Prostate gland (tissue), 2 donors: Measurements from ENCODE around the gene ATP6V0A4.
"Not testable (repeated sequence)": the region's sequence is repeated elsewhere in the genome, so short reads cannot be mapped to it uniquely, and the experiment has no call there.

Experiments
- POLR2A ChIP-seq: fragments of 450-650 bp; IDR thresholded peaks from one replicate; pipeline ENCODE4 v1.6.1; 2016; ENCODE audit warnings: antibody characterized with exemption, mild to moderate bottlenecking
- POLR2AphosphoS5 ChIP-seq: sonication (generic); formaldehyde crosslinking; IDR thresholded peaks from one replicate; pipeline ENCODE4 v1.6.1; 2017; ENCODE audit warnings: antibody characterized with exemption
- TF ChIP-seq, protein P1 (sequence below), 4 experiments: fragments of 200-600 bp in 2 of 4; fragments of 450-650 bp in 2 of 4; sonication (generic) in 2 of 4; IDR thresholded peaks; 1 replicate in 3 of 4; 2 replicates in 1 of 4; pipeline ENCODE4 v1.5.1; 2016 to 2019; ENCODE audit warnings: antibody characterized with exemption in 4 of 4, mild to moderate bottlenecking in 2 of 4, moderate library complexity in 2 of 4

DNA sequence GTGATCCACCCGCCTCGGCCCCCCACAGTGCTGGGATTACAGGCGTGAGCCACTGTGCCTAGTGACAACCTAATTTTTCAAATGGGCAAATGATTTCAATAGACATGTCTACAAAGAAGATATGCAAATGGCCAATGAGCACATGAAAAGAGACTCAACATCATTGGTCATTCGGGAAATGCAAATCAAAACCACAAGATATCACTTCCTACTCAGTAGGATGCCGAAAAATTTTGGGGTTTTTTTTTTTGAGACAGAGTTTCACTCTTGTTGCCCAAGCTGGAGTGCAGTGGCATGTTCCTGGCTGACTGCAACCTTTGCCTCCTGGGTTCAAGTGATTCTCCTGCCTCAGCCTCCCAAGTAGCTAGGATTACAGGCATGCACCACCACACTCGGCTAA lies 110.0 kb downstream of the ATP6V0A4 start:
- TF ChIP-seq, protein P1, sequence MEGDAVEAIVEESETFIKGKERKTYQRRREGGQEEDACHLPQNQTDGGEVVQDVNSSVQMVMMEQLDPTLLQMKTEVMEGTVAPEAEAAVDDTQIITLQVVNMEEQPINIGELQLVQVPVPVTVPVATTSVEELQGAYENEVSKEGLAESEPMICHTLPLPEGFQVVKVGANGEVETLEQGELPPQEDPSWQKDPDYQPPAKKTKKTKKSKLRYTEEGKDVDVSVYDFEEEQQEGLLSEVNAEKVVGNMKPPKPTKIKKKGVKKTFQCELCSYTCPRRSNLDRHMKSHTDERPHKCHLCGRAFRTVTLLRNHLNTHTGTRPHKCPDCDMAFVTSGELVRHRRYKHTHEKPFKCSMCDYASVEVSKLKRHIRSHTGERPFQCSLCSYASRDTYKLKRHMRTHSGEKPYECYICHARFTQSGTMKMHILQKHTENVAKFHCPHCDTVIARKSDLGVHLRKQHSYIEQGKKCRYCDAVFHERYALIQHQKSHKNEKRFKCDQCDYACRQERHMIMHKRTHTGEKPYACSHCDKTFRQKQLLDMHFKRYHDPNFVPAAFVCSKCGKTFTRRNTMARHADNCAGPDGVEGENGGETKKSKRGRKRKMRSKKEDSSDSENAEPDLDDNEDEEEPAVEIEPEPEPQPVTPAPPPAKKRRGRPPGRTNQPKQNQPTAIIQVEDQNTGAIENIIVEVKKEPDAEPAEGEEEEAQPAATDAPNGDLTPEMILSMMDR (IDR thresholded peaks at IDR 0.05) = not testable (repeated sequence)
- TF ChIP-seq POLR2AphosphoS5, POLR2A: not testable (repeated sequence)
